Fibroblast of villous mesenchyme (primary cell): ENCODE data around the gene BMPER. TPM values are rescaled to one million over a fixed set of nuclear protein-coding genes. Genes with fewer than 3 reads are reported as not detected.
A peak's percentile ranks its signal among the peaks of the same experiment; 100 is the strongest.

Source experiments
- DNase-seq: peaks from one replicate; pipeline ENCODE4 v3.0.0-alpha.2; 2010; ENCODE audit warnings: low read depth
- H3K4me3 ChIP-seq: 2 replicates; pipeline ENCODE4 v1.5.1; 2011; ENCODE audit warnings: low read depth, mild to moderate bottlenecking, low read length
- CTCF ChIP-seq: IDR thresholded peaks from 2 replicates; pipeline ENCODE4 v1.5.1; 2012; ENCODE audit warnings: low read depth, mild to moderate bottlenecking, low read length; ENCODE audit not compliant: insufficient read depth
- total RNA-seq: library from RNA; depleted of rRNA; stranded (reverse); fragments of >200 nt; gene quantifications from 2 replicates; pipeline ENCODE4 v1.2.3, GENCODE V29; 2012

BMPER gene
- total RNA-seq, 1 donor = 7.8 TPM

DNA sequence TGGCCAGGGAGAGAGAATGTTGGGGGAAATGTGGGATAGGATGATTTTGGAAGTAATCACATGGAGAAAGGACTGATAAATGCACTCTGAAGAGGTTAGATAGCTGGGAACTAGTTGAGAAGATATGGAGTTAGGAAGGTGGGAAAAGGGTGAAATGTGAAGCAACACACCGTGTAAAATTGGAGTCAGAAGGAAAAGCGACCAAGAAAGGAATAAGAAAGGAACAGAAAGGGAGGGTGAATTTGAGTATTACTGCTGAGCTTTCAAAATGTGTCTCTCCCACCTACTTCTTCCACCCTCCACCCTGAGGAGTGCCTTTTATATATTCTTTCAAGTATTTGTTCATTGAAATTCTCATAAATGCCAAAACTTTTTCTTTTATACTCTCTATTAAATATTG lies 171.8 kb downstream of the BMPER start:
- TF ChIP-seq CTCF = no peak
- no peak for DNase-seq
- H3K4me3 ChIP-seq = no peak overlapping the region

DNA sequence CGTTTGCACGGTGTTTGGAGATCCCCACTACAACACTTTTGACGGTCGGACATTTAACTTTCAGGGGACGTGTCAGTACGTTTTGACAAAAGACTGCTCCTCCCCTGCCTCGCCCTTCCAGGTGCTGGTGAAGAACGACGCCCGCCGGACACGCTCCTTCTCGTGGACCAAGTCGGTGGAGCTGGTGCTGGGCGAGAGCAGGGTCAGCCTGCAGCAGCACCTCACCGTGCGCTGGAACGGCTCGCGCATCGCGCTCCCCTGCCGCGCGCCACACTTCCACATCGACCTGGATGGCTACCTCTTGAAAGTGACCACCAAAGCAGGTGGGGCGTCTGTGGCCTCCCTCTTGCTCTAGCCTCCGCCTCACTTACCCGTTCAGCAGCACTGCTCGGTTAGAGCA lies 173.5 kb downstream of the BMPER start:
- no peak for DNase-seq
- no peak overlapping the region for H3K4me3 ChIP-seq
- TF ChIP-seq CTCF = no peak

- no peak overlapping the region for H3K4me3 ChIP-seq
- TF ChIP-seq CTCF = no peak
- peak; percentile 36 for DNase-seq
These were observed 175.2 kb downstream of the BMPER start for GRCh38 chr7:34080513-34080912.

GRCh38 chr7:34081935-34082334 lies 176.6 kb downstream of the BMPER start:
- DNase-seq = no peak
- H3K4me3 ChIP-seq = no peak overlapping the region
- TF ChIP-seq CTCF = no peak

DNA sequence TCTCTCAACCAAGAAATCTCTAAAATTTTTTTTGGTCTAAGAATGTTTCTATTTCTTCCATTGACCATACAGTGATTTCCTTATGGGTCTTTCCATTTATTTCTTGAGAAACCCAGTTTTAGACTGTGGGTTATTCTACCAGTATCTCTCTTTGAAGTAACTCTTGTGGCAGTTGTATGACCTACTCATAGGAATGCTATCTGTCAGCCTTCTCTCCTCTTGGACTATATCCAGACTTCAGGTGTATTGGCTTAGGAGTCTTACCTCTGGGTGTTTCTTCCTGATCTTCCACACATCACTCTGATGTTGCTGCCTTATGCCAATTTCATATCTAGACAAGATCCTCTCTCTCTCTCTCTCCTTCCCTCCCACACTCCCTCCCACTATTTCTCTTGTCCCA lies 178.1 kb downstream of the BMPER start:
- no peak for TF ChIP-seq CTCF
- no peak for DNase-seq
- no peak overlapping the region for H3K4me3 ChIP-seq

- TF ChIP-seq CTCF = no peak
- no peak overlapping the region for H3K4me3 ChIP-seq
- DNase-seq = no peak
These were observed 179.3 kb downstream of the BMPER start for GRCh38 chr7:34084651-34085050.

- TF ChIP-seq CTCF = no peak
- no peak overlapping the region for H3K4me3 ChIP-seq
- no peak for DNase-seq
These were observed 180.7 kb downstream of the BMPER start for GRCh38 chr7:34086064-34086463.
